Gastrocnemius medialis (tissue), 4 donors: ENCODE data around the gene TIGD2.

Experiments used
- CTCF ChIP-seq, 5 experiments: fragments of 450-650 bp in 3 of 5; fragments of 200-600 bp in 2 of 5; sonication (generic) in 2 of 5; IDR thresholded peaks in 4 of 5; conservative IDR thresholded peaks in 1 of 5; 1 replicate in 4 of 5; 2 replicates in 1 of 5; pipeline ENCODE4 v1.5.1; 2016 to 2019; ENCODE audit warnings: antibody characterized with exemption in 5 of 5, mild to moderate bottlenecking in 3 of 5, moderate library complexity in 3 of 5
- POLR2A ChIP-seq, 2 donors: fragments of 450-650 bp; IDR thresholded peaks; one replicate each; pipeline ENCODE4 v1.6.1; 2017; ENCODE audit warnings: antibody characterized with exemption in 2 of 2, mild to moderate bottlenecking in 2 of 2, moderate library complexity in 2 of 2

GRCh38 chr4:89146196-89146595 lies 34.9 kb downstream of the TIGD2 start:
- no peak for TF ChIP-seq CTCF (IDR thresholded peaks at IDR 0.05 in 4 of 5, conservative IDR thresholded peaks at IDR 0.05 in 1 of 5)
- no peak for TF ChIP-seq POLR2A (IDR thresholded peaks at IDR 0.05)
